GM10266 (cell line): Measurements from ENCODE around the gene GATM.

Source experiments
- DNase-seq: peaks from one replicate; pipeline ENCODE4 v3.0.0; 2012; ENCODE audit errors: extremely low spot score
- CTCF ChIP-seq: IDR thresholded peaks from 2 replicates; pipeline ENCODE4 v1.5.1; 2012; ENCODE audit warnings: mild to moderate bottlenecking, low read depth; ENCODE audit not compliant: control insufficient read depth, insufficient read depth; ENCODE audit errors: missing control alignments

Gene GATM

GRCh38 chr15:45364271-45364670, 14.1 kb downstream of the GATM start:
- DNase-seq: no peak
- TF ChIP-seq CTCF: no peak

- TF ChIP-seq CTCF: no peak
- DNase-seq: no peak
Observed at GRCh38 chr15:45363801-45364200, 14.5 kb downstream of the GATM start.

GRCh38 chr15:45363334-45363733, 15.0 kb downstream of the GATM start:
- DNase-seq: no peak
- TF ChIP-seq CTCF: no peak

GRCh38 chr15:45362419-45362818, 15.9 kb downstream of the GATM start:
- TF ChIP-seq CTCF: no peak
- no peak for DNase-seq

- no peak for DNase-seq
- TF ChIP-seq CTCF: no peak
Observed at GRCh38 chr15:45361878-45362277, 16.5 kb downstream of the GATM start.

GRCh38 chr15:45355860-45356259, 22.5 kb downstream of the GATM start:
- no peak for TF ChIP-seq CTCF
- no peak for DNase-seq

- TF ChIP-seq CTCF: no peak
- DNase-seq: no peak
Observed at GRCh38 chr15:45354711-45355110, 23.6 kb downstream of the GATM start.
